ENCODE data around the gene ZDHHC7.

The ZDHHC7 gene

DNA sequence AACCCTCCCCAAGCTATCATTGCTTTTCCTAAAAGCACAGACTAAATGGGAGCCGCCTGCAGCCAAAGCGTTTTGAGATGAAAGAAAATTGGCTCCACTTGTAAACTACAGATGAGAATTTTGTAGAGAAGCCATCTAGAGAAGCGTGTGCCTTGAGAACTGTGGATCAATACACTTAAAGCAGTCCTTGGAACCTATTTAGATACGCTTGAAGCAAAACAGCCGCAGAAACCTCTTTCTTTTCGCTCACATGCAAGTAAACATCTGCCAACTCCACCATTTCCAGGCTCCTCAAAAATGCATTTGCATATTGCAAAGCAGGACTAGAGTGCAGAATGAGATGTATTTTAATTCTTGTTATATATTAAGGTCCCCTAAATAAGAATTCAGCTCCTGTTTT, 29.4 kb upstream of the ZDHHC7 start:
- H3K27me3 ChIP-seq (ENCODE audit: insufficient read depth, low read depth, severe bottlenecking) = no peaks in the 10 kb centered on the region
- no peaks in the 10 kb centered on the region for H3K9me3 ChIP-seq (ENCODE audit: severe bottlenecking)
- no peak overlapping the region for H3K27ac ChIP-seq
- no peak for DNase-seq
- TF ChIP-seq, protein P1, sequence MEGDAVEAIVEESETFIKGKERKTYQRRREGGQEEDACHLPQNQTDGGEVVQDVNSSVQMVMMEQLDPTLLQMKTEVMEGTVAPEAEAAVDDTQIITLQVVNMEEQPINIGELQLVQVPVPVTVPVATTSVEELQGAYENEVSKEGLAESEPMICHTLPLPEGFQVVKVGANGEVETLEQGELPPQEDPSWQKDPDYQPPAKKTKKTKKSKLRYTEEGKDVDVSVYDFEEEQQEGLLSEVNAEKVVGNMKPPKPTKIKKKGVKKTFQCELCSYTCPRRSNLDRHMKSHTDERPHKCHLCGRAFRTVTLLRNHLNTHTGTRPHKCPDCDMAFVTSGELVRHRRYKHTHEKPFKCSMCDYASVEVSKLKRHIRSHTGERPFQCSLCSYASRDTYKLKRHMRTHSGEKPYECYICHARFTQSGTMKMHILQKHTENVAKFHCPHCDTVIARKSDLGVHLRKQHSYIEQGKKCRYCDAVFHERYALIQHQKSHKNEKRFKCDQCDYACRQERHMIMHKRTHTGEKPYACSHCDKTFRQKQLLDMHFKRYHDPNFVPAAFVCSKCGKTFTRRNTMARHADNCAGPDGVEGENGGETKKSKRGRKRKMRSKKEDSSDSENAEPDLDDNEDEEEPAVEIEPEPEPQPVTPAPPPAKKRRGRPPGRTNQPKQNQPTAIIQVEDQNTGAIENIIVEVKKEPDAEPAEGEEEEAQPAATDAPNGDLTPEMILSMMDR (IDR thresholded peaks at IDR 0.05; ENCODE audit: low read depth, low read length) = no peak
- no peak overlapping the region for H3K4me3 ChIP-seq (ENCODE audit: low read depth, low read length)
- no peaks in the 10 kb centered on the region for H3K36me3 ChIP-seq

DNA sequence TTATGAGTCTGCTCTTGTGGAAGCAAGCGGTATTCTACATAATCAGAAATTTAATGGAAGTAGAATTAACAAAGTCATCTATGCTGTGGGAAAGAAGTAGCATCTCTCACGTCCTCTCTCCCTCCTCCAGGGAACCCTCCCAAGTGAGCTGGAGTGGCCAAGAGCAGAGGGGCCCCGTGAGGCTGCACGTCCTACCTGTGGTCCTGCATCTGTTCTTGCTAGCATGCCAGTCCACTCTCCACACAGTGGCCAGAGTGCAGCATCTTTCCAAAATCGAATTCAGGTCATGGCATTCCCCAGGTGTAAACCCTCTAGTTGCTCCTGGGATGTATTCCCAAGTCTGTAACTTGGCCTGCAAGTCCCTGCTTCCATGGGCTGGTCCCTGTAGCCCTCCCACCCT, 26.4 kb upstream of the ZDHHC7 start:
- H3K27ac ChIP-seq = no peak overlapping the region

DNA sequence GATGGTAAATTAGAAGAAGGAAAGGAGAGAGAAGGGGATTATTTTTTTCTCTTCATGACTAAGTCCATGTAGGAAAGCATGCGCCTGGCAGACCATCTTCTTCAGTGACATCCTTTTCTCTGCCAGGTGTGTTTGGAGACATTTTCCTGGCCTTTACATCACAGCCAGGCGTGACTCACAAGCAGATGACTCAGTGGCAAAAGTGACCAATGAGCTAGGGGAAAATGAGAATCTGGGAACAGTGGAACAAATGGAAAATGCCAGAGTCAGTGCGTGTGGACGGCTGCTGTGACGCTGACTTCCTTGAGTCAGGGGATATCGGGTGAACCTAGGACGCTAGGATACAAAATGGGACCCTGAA, 25.7 kb upstream of the ZDHHC7 start:
- TF ChIP-seq, protein P1 (IDR thresholded peaks at IDR 0.05; ENCODE audit: low read depth, low read length) = no peak
- no peak for DNase-seq
- no peak overlapping the region for H3K27ac ChIP-seq
- H3K9me3 ChIP-seq (ENCODE audit: severe bottlenecking) = no peaks in the 10 kb centered on the region
- no peak overlapping the region for H3K4me3 ChIP-seq (ENCODE audit: low read depth, low read length)
- H3K36me3 ChIP-seq = no peaks in the 10 kb centered on the region
- H3K27me3 ChIP-seq (ENCODE audit: insufficient read depth, low read depth, severe bottlenecking) = no peaks in the 10 kb centered on the region

More for the DNA sequence above, 26.4 kb upstream of the ZDHHC7 start:
- H3K4me3 ChIP-seq (ENCODE audit: low read depth, low read length) = no peak overlapping the region
- TF ChIP-seq, protein P1 (IDR thresholded peaks at IDR 0.05; ENCODE audit: low read depth, low read length) = no peak
- H3K9me3 ChIP-seq (ENCODE audit: severe bottlenecking) = no peaks in the 10 kb centered on the region
- DNase-seq = no peak
- H3K36me3 ChIP-seq = no peaks in the 10 kb centered on the region
- no peaks in the 10 kb centered on the region for H3K27me3 ChIP-seq (ENCODE audit: insufficient read depth, low read depth, severe bottlenecking)

DNA sequence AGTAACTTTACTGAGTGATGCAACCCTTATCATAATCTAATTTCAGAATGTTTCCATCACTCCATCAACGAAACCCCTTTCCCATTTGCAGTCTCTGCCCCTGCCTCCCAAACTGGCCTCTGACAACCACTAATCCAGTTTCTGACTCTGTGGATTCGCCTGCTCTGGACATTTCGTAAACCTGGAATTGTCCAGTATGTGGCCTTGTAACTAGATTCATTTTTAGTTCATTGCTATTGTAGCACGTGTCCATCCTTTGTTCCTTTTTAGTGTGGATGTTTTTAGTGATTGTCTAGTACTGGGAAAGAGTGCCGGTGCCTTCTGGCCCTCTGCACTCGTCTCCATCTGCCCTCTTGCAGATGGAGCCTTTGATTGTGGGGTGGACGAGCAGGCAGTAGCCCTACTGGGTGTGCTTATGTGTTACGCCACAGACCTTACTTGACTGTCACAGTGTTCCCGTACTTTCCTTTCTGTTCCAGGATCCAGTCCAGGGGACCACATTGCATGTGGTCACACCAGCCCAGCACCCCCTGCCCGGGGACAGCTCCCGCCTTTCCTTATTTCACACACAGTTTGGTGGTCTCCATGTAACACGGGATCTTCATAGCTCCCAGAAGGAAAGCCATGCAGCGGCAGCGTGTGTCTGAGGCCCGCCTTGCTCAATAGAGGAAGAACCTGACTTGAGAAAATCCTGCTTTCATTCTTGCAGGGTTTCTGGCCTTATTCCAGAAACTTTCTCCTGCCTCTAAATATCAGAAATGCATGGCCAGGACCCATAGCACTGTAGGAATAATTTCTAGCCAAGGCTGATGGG, 25.1 kb upstream of the ZDHHC7 start:
- TF ChIP-seq, protein P1 (IDR thresholded peaks at IDR 0.05; ENCODE audit: low read depth, low read length) = no peak

GRCh38 chr16:85034591-85035433, 23.5 kb upstream of the ZDHHC7 start:
- TF ChIP-seq, protein P1 (IDR thresholded peaks at IDR 0.05; ENCODE audit: low read depth, low read length) = no peak
- Histone ChIP-seq H3K9me3 (ENCODE audit: severe bottlenecking) (no peaks in the 10 kb centered on the region), H3K4me3 (ENCODE audit: low read depth, low read length) (no peak overlapping the region), H3K27ac (no peak overlapping the region), H3K27me3 (ENCODE audit: insufficient read depth, low read depth, severe bottlenecking) (no peaks in the 10 kb centered on the region), H3K36me3 (no peaks in the 10 kb centered on the region)
- DNase-seq = no peak

More for the DNA sequence above, 25.1 kb upstream of the ZDHHC7 start:
- Histone ChIP-seq H3K36me3 (no peaks in the 10 kb centered on the region), H3K4me3 (ENCODE audit: low read depth, low read length) (no peak overlapping the region), H3K9me3 (ENCODE audit: severe bottlenecking) (no peaks in the 10 kb centered on the region), H3K27me3 (ENCODE audit: insufficient read depth, low read depth, severe bottlenecking) (no peaks in the 10 kb centered on the region), H3K27ac (no peak overlapping the region)
- no peak for DNase-seq
